Upper lobe of right lung (tissue), 1 donor: Measurements from ENCODE around the gene PAPPA2. TPM values are rescaled to one million over a fixed set of nuclear protein-coding genes. Genes with fewer than 3 reads are reported as not detected.

Experiments
- ATAC-seq: fragments of 200-7000 bp; cut with Tn5 transposase; one replicate; pipeline ENCODE4 v1.9.1; 2020; ENCODE audit warnings: mild to moderate bottlenecking, moderate library complexity
- DNase-seq: peaks from one replicate; pipeline ENCODE4 v3.0.0-alpha.2; 2020
- H3K27ac ChIP-seq: fragments of 200-600 bp; one replicate; pipeline ENCODE4 v1.8.0; 2022
- H3K27me3 ChIP-seq: fragments of 200-600 bp; one replicate; pipeline ENCODE4 v1.8.0; 2022; ENCODE audit warnings: mild to moderate bottlenecking
- H3K36me3 ChIP-seq: fragments of 200-600 bp; one replicate; pipeline ENCODE4 v1.8.0; 2022
- H3K4me1 ChIP-seq: fragments of 200-600 bp; one replicate; pipeline ENCODE4 v1.8.0; 2022
- H3K4me3 ChIP-seq: fragments of 200-600 bp; one replicate; pipeline ENCODE4 v1.8.0; 2022; ENCODE audit warnings: mild to moderate bottlenecking
- H3K9me3 ChIP-seq: fragments of 200-600 bp; one replicate; pipeline ENCODE4 v1.8.0; 2022
- CTCF ChIP-seq: fragments of 200-600 bp; IDR thresholded peaks from one replicate; pipeline ENCODE4 v1.8.0; 2022; ENCODE audit warnings: antibody characterized with exemption
- intact Hi-C: fragments of 100-400 bp; cut with DNase I; formaldehyde crosslinking; loops from one replicate; pipeline ENCODE4 v1.11.0; 2022
- total RNA-seq: library from RNA; stranded (reverse); fragmentation: NEBNext Ultra II Directional; extraction: Animal tissue kit (Norgen Biotek cat#: 25700); gene quantifications from one replicate; pipeline ENCODE4 v1.2.1, GENCODE V29; 2021
- donor health status: DM: no; HTN: yes; CAD: no; lungs with severe emphysema.

PAPPA2 gene
- total RNA-seq, 1 donor from 2014 or later: 0.17 TPM

- no peak for DNase-seq
- Histone ChIP-seq H3K36me3 (no peaks in the 10 kb centered on the region), H3K4me3 (no peak overlapping the region), H3K4me1 (no peaks in the 10 kb centered on the region), H3K27ac (no peak overlapping the region), H3K27me3 (no peaks in the 10 kb centered on the region), H3K9me3 (no peaks in the 10 kb centered on the region)
- peak; percentile 75 for ATAC-seq
- intact Hi-C loops: no loop called here
- no peak for TF ChIP-seq CTCF
These were observed 207.9 kb downstream of the PAPPA2 start for GRCh38 chr1:176670853-176671252.

GRCh38 chr1:176682830-176683535 lies 220.0 kb downstream of the PAPPA2 start:
- DNase-seq: no peak
- Histone ChIP-seq H3K4me1 (no peaks in the 10 kb centered on the region), H3K36me3 (no peaks in the 10 kb centered on the region), H3K27me3 (no peaks in the 10 kb centered on the region), H3K9me3 (no peaks in the 10 kb centered on the region), H3K27ac (no peak overlapping the region), H3K4me3 (no peak overlapping the region)
- TF ChIP-seq CTCF: no peak
- intact Hi-C loops: no loop called here
- ATAC-seq: no peak

GRCh38 chr1:176691251-176692228 lies 228.6 kb downstream of the PAPPA2 start:
- no peaks in the 10 kb centered on the region for H3K36me3 ChIP-seq
- TF ChIP-seq CTCF: peak; percentile 66
- intact Hi-C loops: no loop called here
- H3K4me3 ChIP-seq: no peak overlapping the region
- no peak overlapping the region for H3K27ac ChIP-seq
- DNase-seq (no peak), ATAC-seq (peak; percentile 60)
- no peaks in the 10 kb centered on the region for H3K4me1 ChIP-seq
- no peaks in the 10 kb centered on the region for H3K27me3 ChIP-seq
- no peaks in the 10 kb centered on the region for H3K9me3 ChIP-seq

GRCh38 chr1:176692431-176692830 lies 229.5 kb downstream of the PAPPA2 start:
- no peaks in the 10 kb centered on the region for H3K27me3 ChIP-seq
- H3K9me3 ChIP-seq: no peaks in the 10 kb centered on the region
- DNase-seq (no peak), ATAC-seq (no peak)
- no peak overlapping the region for H3K27ac ChIP-seq
- H3K4me1 ChIP-seq: no peaks in the 10 kb centered on the region
- no peak overlapping the region for H3K4me3 ChIP-seq
- no peaks in the 10 kb centered on the region for H3K36me3 ChIP-seq
- no peak for TF ChIP-seq CTCF
- intact Hi-C loops: no loop called here

- Histone ChIP-seq H3K9me3 (no peaks in the 10 kb centered on the region), H3K27me3 (no peaks in the 10 kb centered on the region), H3K27ac (no peak overlapping the region), H3K36me3 (no peaks in the 10 kb centered on the region), H3K4me1 (no peaks in the 10 kb centered on the region), H3K4me3 (no peak overlapping the region)
- ATAC-seq (no peak), DNase-seq (no peak)
- intact Hi-C loops: no loop called here
- no peak for TF ChIP-seq CTCF
These were observed 230.2 kb downstream of the PAPPA2 start for GRCh38 chr1:176692988-176693696.
